Esophagus muscularis mucosa (tissue), 4 donors: ENCODE results near the gene FEZ2.

Experiments
- EP300 ChIP-seq: sonication (generic); formaldehyde crosslinking; IDR thresholded peaks from one replicate; pipeline ENCODE4 v1.6.1; 2017; ENCODE audit warnings: antibody characterized with exemption
- POLR2A ChIP-seq: fragments of 450-650 bp; IDR thresholded peaks from one replicate; pipeline ENCODE4 v1.6.1; 2017; ENCODE audit warnings: antibody characterized with exemption, moderate library complexity, mild to moderate bottlenecking, low read depth
- POLR2AphosphoS5 ChIP-seq, 2 donors: sonication (generic); formaldehyde crosslinking; IDR thresholded peaks; one replicate each; pipeline ENCODE4 v1.6.1; 2017; ENCODE audit warnings: antibody characterized with exemption in 2 of 2
- TF ChIP-seq, protein P1 (sequence below), 3 experiments: fragments of 200-600 bp in 2 of 3; fragments of 450-650 bp in 1 of 3; sonication (generic) in 2 of 3; IDR thresholded peaks; one replicate each; pipeline ENCODE4 v1.5.1; 2017 to 2019; ENCODE audit warnings: antibody characterized with exemption in 3 of 3, mild to moderate bottlenecking in 2 of 3, moderate library complexity in 1 of 3

DNA sequence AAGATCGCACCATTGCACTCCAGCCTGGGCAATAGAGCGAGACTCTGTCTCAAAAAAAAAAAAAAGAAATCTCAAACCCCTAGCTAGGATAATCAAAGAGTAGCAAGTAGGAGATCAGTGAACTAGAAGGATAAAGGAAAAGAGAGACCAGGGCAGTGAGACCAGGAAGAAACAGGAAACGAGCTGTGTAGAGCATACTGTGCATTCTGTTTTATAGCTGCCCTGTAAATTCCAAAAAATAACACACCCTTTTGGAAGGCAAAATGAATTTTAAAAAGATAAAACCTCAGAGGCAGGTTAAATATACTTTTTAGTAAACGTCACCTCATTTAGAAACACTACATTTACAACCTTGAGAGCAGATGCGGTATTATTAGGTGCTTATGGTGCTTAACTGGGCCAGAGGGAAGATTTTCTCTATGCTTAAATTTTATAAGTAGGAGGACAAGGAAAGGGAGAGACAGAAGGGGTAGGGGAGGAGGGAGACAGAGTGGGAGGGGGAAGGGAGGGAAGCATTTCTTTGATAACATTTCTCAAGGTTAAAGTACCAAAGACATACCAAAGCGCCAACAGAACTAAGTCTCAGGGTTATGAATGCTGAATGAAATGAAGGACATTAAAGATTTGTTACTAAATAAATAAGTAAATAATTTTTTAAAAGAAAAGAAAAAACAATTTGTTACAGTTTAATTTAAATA is 30.1 kb downstream of the FEZ2 start:
- TF ChIP-seq, protein P1, sequence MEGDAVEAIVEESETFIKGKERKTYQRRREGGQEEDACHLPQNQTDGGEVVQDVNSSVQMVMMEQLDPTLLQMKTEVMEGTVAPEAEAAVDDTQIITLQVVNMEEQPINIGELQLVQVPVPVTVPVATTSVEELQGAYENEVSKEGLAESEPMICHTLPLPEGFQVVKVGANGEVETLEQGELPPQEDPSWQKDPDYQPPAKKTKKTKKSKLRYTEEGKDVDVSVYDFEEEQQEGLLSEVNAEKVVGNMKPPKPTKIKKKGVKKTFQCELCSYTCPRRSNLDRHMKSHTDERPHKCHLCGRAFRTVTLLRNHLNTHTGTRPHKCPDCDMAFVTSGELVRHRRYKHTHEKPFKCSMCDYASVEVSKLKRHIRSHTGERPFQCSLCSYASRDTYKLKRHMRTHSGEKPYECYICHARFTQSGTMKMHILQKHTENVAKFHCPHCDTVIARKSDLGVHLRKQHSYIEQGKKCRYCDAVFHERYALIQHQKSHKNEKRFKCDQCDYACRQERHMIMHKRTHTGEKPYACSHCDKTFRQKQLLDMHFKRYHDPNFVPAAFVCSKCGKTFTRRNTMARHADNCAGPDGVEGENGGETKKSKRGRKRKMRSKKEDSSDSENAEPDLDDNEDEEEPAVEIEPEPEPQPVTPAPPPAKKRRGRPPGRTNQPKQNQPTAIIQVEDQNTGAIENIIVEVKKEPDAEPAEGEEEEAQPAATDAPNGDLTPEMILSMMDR (IDR thresholded peaks at IDR 0.05): no peak
- TF ChIP-seq POLR2A (no peak), POLR2AphosphoS5 (IDR thresholded peaks at IDR 0.05) (no peak), EP300 (no peak)
